ENCODE results near the gene RAB5IF. TPM values are rescaled to one million over a fixed set of nuclear protein-coding genes. Genes with fewer than 3 reads are reported as not detected.

Gene RAB5IF
- total and polyA plus RNA-seq, 9 of the 15 experiments (the other 6 are each of a cell fraction or from before 2014, with no cell fraction given) = 26.5 to 198 (median 134) TPM

DNA sequence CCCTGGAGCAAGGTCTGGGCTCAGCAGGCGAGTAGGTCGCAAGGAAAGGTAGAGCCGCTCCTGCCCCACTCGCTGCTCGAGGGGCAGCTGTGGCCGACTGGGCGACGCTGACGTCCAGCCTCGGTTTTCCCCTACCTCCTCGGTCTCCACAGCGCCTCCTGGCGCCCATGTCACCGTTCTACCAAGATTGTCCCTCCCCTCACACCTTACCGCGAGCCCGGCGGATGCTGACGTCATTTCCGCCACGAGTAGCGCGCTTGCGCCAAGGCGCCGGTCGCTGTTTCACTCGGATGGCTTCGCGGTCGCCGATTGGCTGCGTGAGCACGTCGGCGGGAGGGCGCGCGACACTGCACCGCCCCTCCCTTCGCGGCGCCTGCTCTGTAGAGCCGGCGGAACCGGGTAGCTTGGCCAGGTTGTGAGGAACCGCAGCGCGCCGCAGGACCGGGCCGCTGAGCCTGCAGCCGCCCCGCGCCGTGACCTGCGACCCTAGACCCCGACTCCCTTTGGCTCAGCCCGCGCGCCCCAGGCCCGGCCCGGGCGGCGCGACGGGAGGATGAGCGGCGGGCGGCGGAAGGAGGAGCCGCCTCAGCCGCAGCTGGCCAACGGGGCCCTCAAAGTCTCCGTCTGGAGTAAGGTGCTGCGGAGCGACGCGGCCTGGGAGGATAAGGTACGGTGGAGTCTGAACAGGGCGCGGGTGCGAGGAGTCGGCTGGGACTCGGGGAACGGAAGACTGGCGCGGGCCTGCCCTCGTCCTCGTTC lies at the start of gene RAB5IF (continued):
- TF ChIP-seq ZC3H11A (IDR thresholded peaks at IDR 0.05; ENCODE audit: low read depth, low read length) (no peak), SP1 (CRISPR knock-in tag; IDR thresholded peaks at IDR 0.05) (peak; percentile 96), HNRNPLL (IDR thresholded peaks at IDR 0.05; ENCODE audit: low read depth, low read length, poor library complexity, severe bottlenecking) (peak; percentile 40), PHF21A (IDR thresholded peaks at IDR 0.05; ENCODE audit: borderline replicate concordance, low read depth) (no peak; the same call in 1 of the 2 replicates), POLR3A (IDR thresholded peaks at IDR 0.05; ENCODE audit: borderline replicate concordance, extremely low read depth, insufficient read depth, insufficient read length) (no peak), CBFA2T3 (IDR thresholded peaks at IDR 0.05) (no peak), BHLHE40 (IDR thresholded peaks at IDR 0.05; ENCODE audit: low read length) (no peak), ASH1L (IDR thresholded peaks at IDR 0.05; ENCODE audit: borderline replicate concordance, low read depth, partially characterized antibody) (no peak), CHD4 (IDR thresholded peaks at IDR 0.05; ENCODE audit: insufficient read depth, insufficient replicate concordance, low read depth, low read length, poor library complexity, severe bottlenecking) (no peak), XRCC5 (IDR thresholded peaks at IDR 0.05; ENCODE audit: low read depth, low read length) (peak; percentile 58), ZNF79 (CRISPR knock-in tag; IDR thresholded peaks at IDR 0.05; ENCODE audit: low read depth) (no peak), RFX5 (IDR thresholded peaks at IDR 0.05; ENCODE audit: low read depth, low read length) (peak; percentile 50; the same call in 1 of the 2 replicates), KDM1A (IDR thresholded peaks at IDR 0.05) (no peak), HMGN3 (IDR thresholded peaks at IDR 0.05; ENCODE audit: borderline replicate concordance, extremely low read depth, insufficient read length, low read depth, low read length) (peak; percentile 81), RBM39 (optimal IDR thresholded peaks at IDR 0.05; ENCODE audit: low read depth, low read length) (no peak), HDGF (IDR thresholded peaks at IDR 0.05) (no peak), ETV5 (CRISPR knock-in tag; IDR thresholded peaks at IDR 0.05; ENCODE audit: low read depth) (peak; percentile 66), MYNN (IDR thresholded peaks at IDR 0.05) (peak; percentile 60; the same call in 1 of the 2 replicates), MYNN (CRISPR knock-in tag; IDR thresholded peaks at IDR 0.05) (no peak), ZBED1 (IDR thresholded peaks at IDR 0.05) (0 out of 2 replicates have a peak, but pooled peaks have one; percentile 18)
- TF ChIP-seq, protein P1, sequence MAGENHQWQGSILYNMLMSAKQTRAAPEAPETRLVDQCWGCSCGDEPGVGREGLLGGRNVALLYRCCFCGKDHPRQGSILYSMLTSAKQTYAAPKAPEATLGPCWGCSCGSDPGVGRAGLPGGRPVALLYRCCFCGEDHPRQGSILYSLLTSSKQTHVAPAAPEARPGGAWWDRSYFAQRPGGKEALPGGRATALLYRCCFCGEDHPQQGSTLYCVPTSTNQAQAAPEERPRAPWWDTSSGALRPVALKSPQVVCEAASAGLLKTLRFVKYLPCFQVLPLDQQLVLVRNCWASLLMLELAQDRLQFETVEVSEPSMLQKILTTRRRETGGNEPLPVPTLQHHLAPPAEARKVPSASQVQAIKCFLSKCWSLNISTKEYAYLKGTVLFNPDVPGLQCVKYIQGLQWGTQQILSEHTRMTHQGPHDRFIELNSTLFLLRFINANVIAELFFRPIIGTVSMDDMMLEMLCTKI (IDR thresholded peaks at IDR 0.05; ENCODE audit: partially characterized antibody) = no peak
- TF ChIP-seq, protein P2, sequence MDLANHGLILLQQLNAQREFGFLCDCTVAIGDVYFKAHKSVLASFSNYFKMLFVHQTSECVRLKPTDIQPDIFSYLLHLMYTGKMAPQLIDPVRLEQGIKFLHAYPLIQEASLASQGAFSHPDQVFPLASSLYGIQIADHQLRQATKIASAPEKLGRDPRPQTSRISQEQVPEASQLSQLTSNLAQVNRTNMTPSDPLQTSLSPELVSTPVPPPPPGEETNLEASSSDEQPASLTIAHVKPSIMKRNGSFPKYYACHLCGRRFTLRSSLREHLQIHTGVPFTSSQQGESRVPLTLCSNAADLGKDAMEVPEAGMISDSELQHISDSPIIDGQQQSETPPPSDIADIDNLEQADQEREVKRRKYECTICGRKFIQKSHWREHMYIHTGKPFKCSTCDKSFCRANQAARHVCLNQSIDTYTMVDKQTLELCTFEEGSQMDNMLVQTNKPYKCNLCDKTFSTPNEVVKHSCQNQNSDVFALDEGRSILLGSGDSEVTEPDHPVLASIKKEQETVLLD (IDR thresholded peaks at IDR 0.05) = peak; percentile 86
- TF ChIP-seq, protein P3, sequence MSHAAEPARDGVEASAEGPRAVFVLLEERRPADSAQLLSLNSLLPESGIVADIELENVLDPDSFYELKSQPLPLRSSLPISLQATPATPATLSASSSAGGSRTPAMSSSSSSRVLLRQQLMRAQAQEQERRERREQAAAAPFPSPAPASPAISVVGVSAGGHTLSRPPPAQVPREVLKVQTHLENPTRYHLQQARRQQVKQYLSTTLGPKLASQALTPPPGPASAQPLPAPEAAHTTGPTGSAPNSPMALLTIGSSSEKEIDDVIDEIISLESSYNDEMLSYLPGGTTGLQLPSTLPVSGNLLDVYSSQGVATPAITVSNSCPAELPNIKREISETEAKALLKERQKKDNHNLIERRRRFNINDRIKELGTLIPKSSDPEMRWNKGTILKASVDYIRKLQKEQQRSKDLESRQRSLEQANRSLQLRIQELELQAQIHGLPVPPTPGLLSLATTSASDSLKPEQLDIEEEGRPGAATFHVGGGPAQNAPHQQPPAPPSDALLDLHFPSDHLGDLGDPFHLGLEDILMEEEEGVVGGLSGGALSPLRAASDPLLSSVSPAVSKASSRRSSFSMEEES (CRISPR knock-in tag; IDR thresholded peaks at IDR 0.05) = no peak
- TF ChIP-seq, protein P4, sequence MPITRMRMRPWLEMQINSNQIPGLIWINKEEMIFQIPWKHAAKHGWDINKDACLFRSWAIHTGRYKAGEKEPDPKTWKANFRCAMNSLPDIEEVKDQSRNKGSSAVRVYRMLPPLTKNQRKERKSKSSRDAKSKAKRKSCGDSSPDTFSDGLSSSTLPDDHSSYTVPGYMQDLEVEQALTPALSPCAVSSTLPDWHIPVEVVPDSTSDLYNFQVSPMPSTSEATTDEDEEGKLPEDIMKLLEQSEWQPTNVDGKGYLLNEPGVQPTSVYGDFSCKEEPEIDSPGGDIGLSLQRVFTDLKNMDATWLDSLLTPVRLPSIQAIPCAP (CRISPR knock-in tag; IDR thresholded peaks at IDR 0.05; ENCODE audit: borderline replicate concordance) = no peak

Data from K562 (cell line).